Non-pigmented ciliary epithelial cell (primary cell): ENCODE measurements around the gene VEPH1.
A peak's percentile ranks its signal among the peaks of the same experiment; 100 is the strongest.

Experiments used
- DNase-seq: peaks from one replicate; pipeline ENCODE4 v3.0.0-alpha.2; 2010; ENCODE audit warnings: low read depth

VEPH1 gene

GRCh38 chr3:157257101-157257500, 246.1 kb downstream of the VEPH1 start:
- no peak for DNase-seq

- no peak for DNase-seq
These were observed 247.4 kb downstream of the VEPH1 start for GRCh38 chr3:157255797-157256196.

- DNase-seq: no peak
These were observed 251.5 kb downstream of the VEPH1 start for GRCh38 chr3:157251685-157252084.

GRCh38 chr3:157249606-157250005, 253.6 kb downstream of the VEPH1 start:
- no peak for DNase-seq

- peak; percentile 82 for DNase-seq
These were observed 254.4 kb downstream of the VEPH1 start for GRCh38 chr3:157248590-157249422.

- DNase-seq: no peak
These were observed 255.8 kb downstream of the VEPH1 start for GRCh38 chr3:157247391-157247790.

- no peak for DNase-seq
These were observed 260.4 kb downstream of the VEPH1 start for GRCh38 chr3:157242836-157243235.

- DNase-seq: no peak
These were observed 261.6 kb downstream of the VEPH1 start for GRCh38 chr3:157241599-157241998.

- no peak for DNase-seq
These were observed 262.8 kb downstream of the VEPH1 start for GRCh38 chr3:157240408-157240807.

- no peak for DNase-seq
These were observed 264.0 kb downstream of the VEPH1 start for GRCh38 chr3:157239082-157239704.

GRCh38 chr3:157238457-157238856, 264.8 kb downstream of the VEPH1 start:
- no peak for DNase-seq

GRCh38 chr3:157237886-157238285, 265.3 kb downstream of the VEPH1 start:
- no peak for DNase-seq

- DNase-seq: no peak
These were observed 267.9 kb downstream of the VEPH1 start for GRCh38 chr3:157235291-157235690.

GRCh38 chr3:157233923-157234322, 269.3 kb downstream of the VEPH1 start:
- no peak for DNase-seq

- DNase-seq: no peak
These were observed 271.1 kb downstream of the VEPH1 start for GRCh38 chr3:157232141-157232540.

- peak; percentile 36 for DNase-seq
These were observed 272.1 kb downstream of the VEPH1 start for GRCh38 chr3:157231071-157231470.

GRCh38 chr3:157226173-157226847, 276.9 kb downstream of the VEPH1 start:
- DNase-seq: no peak

GRCh38 chr3:157225001-157225400, 278.2 kb downstream of the VEPH1 start:
- no peak for DNase-seq

- DNase-seq: no peak
These were observed 282.3 kb downstream of the VEPH1 start for GRCh38 chr3:157220883-157221282.

GRCh38 chr3:157220211-157220610, 283.0 kb downstream of the VEPH1 start:
- no peak for DNase-seq

- no peak for DNase-seq
These were observed 284.0 kb downstream of the VEPH1 start for GRCh38 chr3:157219215-157219614.
